ENCODE measurements around the gene KCNJ2. TPM values are rescaled to one million over a fixed set of nuclear protein-coding genes. Genes with fewer than 3 reads are reported as not detected.

Gene KCNJ2
- total and polyA plus RNA-seq, 2 donors (not counting 1 experiment from before 2014, with no cell fraction given), result not detected

DNA sequence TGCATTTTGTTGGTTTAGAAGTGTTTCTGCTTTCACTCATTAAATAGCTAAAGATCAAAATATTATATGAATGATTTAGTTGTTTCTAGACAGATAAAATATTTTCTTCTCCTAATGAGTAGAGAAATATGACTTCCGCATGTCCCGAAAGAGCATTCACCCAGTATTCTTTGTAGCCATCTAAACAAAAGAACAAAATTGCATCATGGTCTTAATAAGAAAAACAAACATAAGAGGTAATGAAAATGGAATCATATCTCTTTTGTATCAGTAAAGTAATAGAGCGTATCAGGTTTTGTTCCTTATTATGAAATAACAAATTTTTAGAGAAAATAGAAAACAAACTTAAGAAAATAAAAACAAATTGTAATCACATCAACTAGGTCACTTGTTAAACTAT, 16.1 kb upstream of the KCNJ2 start:
- H3K9me3 Mint-ChIP-seq (ENCODE audit: insufficient read depth), result no peaks in the 10 kb centered on the region
- no peak overlapping the region for H3K4me3 ChIP-seq (ENCODE audit: control extremely low read depth in 1 of 5, extremely low read depth in 1 of 5, insufficient read depth in 1 of 5, low read depth in 2 of 5, low read length in 4 of 5)
- H2AFZ ChIP-seq (ENCODE audit: insufficient read depth, low read depth, low read length, poor library complexity, severe bottlenecking), result no peak overlapping the region
- no peak overlapping the region for H3K4me3 Mint-ChIP-seq
- no peak overlapping the region for H3K4me2 ChIP-seq (replicated peaks; ENCODE audit: low read depth, low read length, poor library complexity, severe bottlenecking)
- H3K9me3 ChIP-seq (ENCODE audit: control extremely low read depth in 1 of 3, control insufficient read depth in 2 of 3, insufficient read depth in 1 of 3, low read length in 2 of 3), result no peaks in the 10 kb centered on the region
- H3K9ac ChIP-seq (ENCODE audit: low read length), result no peak overlapping the region
- POLR2A ChIA-PET, result no interaction called here
- H3K79me2 ChIP-seq (ENCODE audit: control insufficient read depth, insufficient read depth, low read length), result no peaks in the 10 kb centered on the region
- CTCF ChIA-PET, result no interaction called here
- no peak overlapping the region for H3K27ac ChIP-seq (ENCODE audit: low read length in 2 of 2)
- WGBS (ENCODE audit: insufficient coverage), result no CpG with 5 or more reads among the region's 3 CpGs
- H3K4me1 Mint-ChIP-seq, result no peaks in the 10 kb centered on the region
- no peaks in the 10 kb centered on the region for H4K20me1 ChIP-seq (ENCODE audit: control insufficient read depth, insufficient read depth, low read length, poor library complexity, severe bottlenecking)
- no peak overlapping the region for H3K27ac Mint-ChIP-seq
- DNase-seq (no peak), ATAC-seq (ENCODE audit: low read depth) (no peak)
- no peaks in the 10 kb centered on the region for H3K27me3 ChIP-seq (replicated peaks in 1 of 4; ENCODE audit: control extremely low read depth in 1 of 4, control insufficient read depth in 3 of 4, insufficient read depth in 4 of 4, low read length in 3 of 4)
- no peaks in the 10 kb centered on the region for H3K4me1 ChIP-seq (ENCODE audit: control insufficient read depth in 2 of 2, insufficient read depth in 2 of 2, low read length in 2 of 2)
- no peaks in the 10 kb centered on the region for H3K36me3 ChIP-seq (replicated peaks in 1 of 2; ENCODE audit: control extremely low read depth in 1 of 2, control insufficient read depth in 1 of 2, extremely low read depth in 1 of 2, insufficient read depth in 2 of 2, low read length in 1 of 2)
- TF ChIP-seq, protein P1, sequence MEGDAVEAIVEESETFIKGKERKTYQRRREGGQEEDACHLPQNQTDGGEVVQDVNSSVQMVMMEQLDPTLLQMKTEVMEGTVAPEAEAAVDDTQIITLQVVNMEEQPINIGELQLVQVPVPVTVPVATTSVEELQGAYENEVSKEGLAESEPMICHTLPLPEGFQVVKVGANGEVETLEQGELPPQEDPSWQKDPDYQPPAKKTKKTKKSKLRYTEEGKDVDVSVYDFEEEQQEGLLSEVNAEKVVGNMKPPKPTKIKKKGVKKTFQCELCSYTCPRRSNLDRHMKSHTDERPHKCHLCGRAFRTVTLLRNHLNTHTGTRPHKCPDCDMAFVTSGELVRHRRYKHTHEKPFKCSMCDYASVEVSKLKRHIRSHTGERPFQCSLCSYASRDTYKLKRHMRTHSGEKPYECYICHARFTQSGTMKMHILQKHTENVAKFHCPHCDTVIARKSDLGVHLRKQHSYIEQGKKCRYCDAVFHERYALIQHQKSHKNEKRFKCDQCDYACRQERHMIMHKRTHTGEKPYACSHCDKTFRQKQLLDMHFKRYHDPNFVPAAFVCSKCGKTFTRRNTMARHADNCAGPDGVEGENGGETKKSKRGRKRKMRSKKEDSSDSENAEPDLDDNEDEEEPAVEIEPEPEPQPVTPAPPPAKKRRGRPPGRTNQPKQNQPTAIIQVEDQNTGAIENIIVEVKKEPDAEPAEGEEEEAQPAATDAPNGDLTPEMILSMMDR (IDR thresholded peaks at IDR 0.05), result no peak
- no peak for TF ChIP-seq EZH2 (IDR thresholded peaks at IDR 0.05; ENCODE audit: borderline replicate concordance, insufficient read depth, low read depth, low read length, poor library complexity, severe bottlenecking)
- peaks cover 6% of the 10 kb centered on the region for H3K27me3 Mint-ChIP-seq
- intact Hi-C loops (cut with micrococcal nuclease), result no loop called here

DNA sequence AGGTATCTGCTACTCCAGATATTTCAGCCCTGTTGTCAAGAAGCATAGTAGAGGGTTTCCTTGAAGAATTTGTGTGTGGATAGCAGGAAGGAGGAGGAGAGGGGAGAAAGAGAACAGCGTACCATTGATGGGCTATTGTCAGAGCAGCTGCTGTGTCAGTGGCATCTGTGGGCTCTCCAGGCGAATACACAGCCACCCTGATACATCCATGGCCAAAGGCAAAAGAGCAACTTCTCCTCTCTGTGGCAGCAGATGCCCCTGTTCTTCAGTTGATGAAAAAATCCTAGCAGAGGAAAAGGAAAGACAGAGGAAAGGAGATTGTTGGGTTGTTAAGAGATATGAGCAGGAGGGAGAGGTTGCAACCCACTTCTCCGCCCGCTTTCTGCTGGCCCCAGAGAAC, 12.2 kb upstream of the KCNJ2 start:
- Histone ChIP-seq H3K4me2 (replicated peaks; ENCODE audit: low read depth, low read length, poor library complexity, severe bottlenecking) (no peak overlapping the region), H3K4me3 (ENCODE audit: control extremely low read depth in 1 of 5, extremely low read depth in 1 of 5, insufficient read depth in 1 of 5, low read depth in 2 of 5, low read length in 4 of 5) (no peak overlapping the region), H4K20me1 (ENCODE audit: control insufficient read depth, insufficient read depth, low read length, poor library complexity, severe bottlenecking) (no peaks in the 10 kb centered on the region), H3K9me3 (ENCODE audit: control extremely low read depth in 1 of 3, control insufficient read depth in 2 of 3, insufficient read depth in 1 of 3, low read length in 2 of 3) (no peaks in the 10 kb centered on the region), H3K36me3 (replicated peaks in 1 of 2; ENCODE audit: control extremely low read depth in 1 of 2, control insufficient read depth in 1 of 2, extremely low read depth in 1 of 2, insufficient read depth in 2 of 2, low read length in 1 of 2) (no peaks in the 10 kb centered on the region), H3K9ac (ENCODE audit: low read length) (no peak overlapping the region), H3K4me1 (ENCODE audit: control insufficient read depth in 2 of 2, insufficient read depth in 2 of 2, low read length in 2 of 2) (no peaks in the 10 kb centered on the region), H3K27ac (ENCODE audit: low read length in 2 of 2) (no peak overlapping the region), H2AFZ (ENCODE audit: insufficient read depth, low read depth, low read length, poor library complexity, severe bottlenecking) (no peak overlapping the region), H3K79me2 (ENCODE audit: control insufficient read depth, insufficient read depth, low read length) (no peaks in the 10 kb centered on the region), H3K27me3 (replicated peaks in 1 of 4; ENCODE audit: control extremely low read depth in 1 of 4, control insufficient read depth in 3 of 4, insufficient read depth in 4 of 4, low read length in 3 of 4) (no peaks in the 10 kb centered on the region)
- intact Hi-C loops (cut with micrococcal nuclease), result no loop called here
- H3K4me1 Mint-ChIP-seq, result no peaks in the 10 kb centered on the region
- no peak for DNase-seq
- no peak overlapping the region for H3K27ac Mint-ChIP-seq
- TF ChIP-seq, protein P1 (IDR thresholded peaks at IDR 0.05), result no peak
- TF ChIP-seq EZH2 (IDR thresholded peaks at IDR 0.05; ENCODE audit: borderline replicate concordance, insufficient read depth, low read depth, low read length, poor library complexity, severe bottlenecking), result no peak
- 100% methylated on average over 2 of the region's 4 CpGs for WGBS (ENCODE audit: insufficient coverage)
- POLR2A ChIA-PET, result no interaction called here
- CTCF ChIA-PET, result no interaction called here
- ATAC-seq (ENCODE audit: low read depth), result no peak
- no peak overlapping the region for H3K4me3 Mint-ChIP-seq
- peaks cover 6% of the 10 kb centered on the region for H3K27me3 Mint-ChIP-seq
- no peaks in the 10 kb centered on the region for H3K9me3 Mint-ChIP-seq (ENCODE audit: insufficient read depth)
